DOHH2 (cell line): ENCODE measurements around the gene BANP.

Source experiments
- H3F3A ChIP-seq: fragments of 200-600 bp; sonication (generic), shearing (Covaris generic); 2 replicates; pipeline ENCODE4 v1.6.0; 2016; ENCODE audit warnings: antibody characterized with exemption, mild to moderate bottlenecking; ENCODE audit not compliant: control insufficient read depth, insufficient read depth
- H3K27ac ChIP-seq: fragments of 200-600 bp; sonication (generic); 2 replicates; pipeline ENCODE4 v1.5.1; 2014; ENCODE audit warnings: low read depth, mild to moderate bottlenecking, low read length, moderate library complexity
- H3K27me3 ChIP-seq: fragments of 200-600 bp; sonication (generic); 2 replicates; pipeline ENCODE4 v1.6.1; 2014; ENCODE audit warnings: mild to moderate bottlenecking, low read length, mixed read lengths; ENCODE audit not compliant: control insufficient read depth
- H3K36me3 ChIP-seq: fragments of 200-600 bp; sonication (generic); 2 replicates; pipeline ENCODE4 v1.6.1; 2014; ENCODE audit warnings: mild to moderate bottlenecking, low read length, moderate library complexity, mixed read lengths; ENCODE audit not compliant: control insufficient read depth
- H3K4me1 ChIP-seq: fragments of 200-600 bp; sonication (generic); 2 replicates; pipeline ENCODE4 v1.6.1; 2014; ENCODE audit warnings: mild to moderate bottlenecking, low read length, mixed read lengths; ENCODE audit not compliant: control insufficient read depth
- H3K4me2 ChIP-seq: fragments of 200-600 bp; sonication (generic); 2 replicates; pipeline ENCODE4 v1.6.0; 2014; ENCODE audit warnings: mild to moderate bottlenecking, low read length, moderate library complexity
- H3K4me3 ChIP-seq: fragments of 200-600 bp; sonication (generic); 2 replicates; pipeline ENCODE4 v1.5.1; 2014; ENCODE audit warnings: mild to moderate bottlenecking, low read length, mixed read lengths
- H3K79me2 ChIP-seq: fragments of 200-600 bp; sonication (generic); 2 replicates; pipeline ENCODE4 v1.6.1; 2014; ENCODE audit warnings: mild to moderate bottlenecking, low read length, mixed read lengths; ENCODE audit not compliant: control insufficient read depth
- H3K9me2 ChIP-seq: fragments of 200-600 bp; sonication (generic); replicated peaks from 2 replicates; pipeline ENCODE4 v1.6.1; 2014; ENCODE audit warnings: mild to moderate bottlenecking, low read length, mixed read lengths; ENCODE audit not compliant: control insufficient read depth
- H3K9me3 ChIP-seq: fragments of 200-600 bp; sonication (generic); 2 replicates; pipeline ENCODE4 v1.6.1; 2014; ENCODE audit warnings: antibody characterized with exemption, low read length, mixed read lengths; ENCODE audit not compliant: control insufficient read depth, insufficient read depth
- H4K20me1 ChIP-seq: fragments of 200-600 bp; sonication (generic); 2 replicates; pipeline ENCODE4 v1.6.0; 2014; ENCODE audit warnings: low read depth, mild to moderate bottlenecking, antibody characterized with exemption, low read length, moderate library complexity; ENCODE audit not compliant: control insufficient read depth, insufficient read depth
- CTCF ChIP-seq: fragments of 200-600 bp; sonication (generic); IDR thresholded peaks from one replicate; pipeline ENCODE4 v1.5.1; 2014; ENCODE audit warnings: antibody characterized with exemption, mild to moderate bottlenecking, low read depth, low read length; ENCODE audit not compliant: poor library complexity, severe bottlenecking
- EZH2phosphoT487 ChIP-seq: fragments of 200-600 bp; sonication (generic); IDR thresholded peaks from 2 replicates; pipeline ENCODE4 v1.6.1; 2017; ENCODE audit warnings: borderline replicate concordance, mild to moderate bottlenecking, antibody characterized with exemption, low read length, moderate library complexity, mixed read lengths

The BANP gene

GRCh38 chr16:88070989-88071625 lies 119.9 kb downstream of the BANP start:
- H3K36me3 ChIP-seq, result peaks cover 49% of the 10 kb centered on the region
- H3K9me2 ChIP-seq, result no peaks in the 10 kb centered on the region
- H3K27me3 ChIP-seq, result no peaks in the 10 kb centered on the region
- no peaks in the 10 kb centered on the region for H4K20me1 ChIP-seq
- TF ChIP-seq CTCF (no peak), EZH2phosphoT487 (no peak)
- H3K4me3 ChIP-seq, result no peak overlapping the region
- peaks cover 40% of the 10 kb centered on the region for H3K4me1 ChIP-seq
- peaks cover 16% of the 10 kb centered on the region for H3K79me2 ChIP-seq
- no peak overlapping the region for H3K4me2 ChIP-seq
- H3K27ac ChIP-seq, result peak overlapping the region; percentile 96
- H3K9me3 ChIP-seq, result no peaks in the 10 kb centered on the region
- H3F3A ChIP-seq, result peaks cover 13% of the 10 kb centered on the region

DNA sequence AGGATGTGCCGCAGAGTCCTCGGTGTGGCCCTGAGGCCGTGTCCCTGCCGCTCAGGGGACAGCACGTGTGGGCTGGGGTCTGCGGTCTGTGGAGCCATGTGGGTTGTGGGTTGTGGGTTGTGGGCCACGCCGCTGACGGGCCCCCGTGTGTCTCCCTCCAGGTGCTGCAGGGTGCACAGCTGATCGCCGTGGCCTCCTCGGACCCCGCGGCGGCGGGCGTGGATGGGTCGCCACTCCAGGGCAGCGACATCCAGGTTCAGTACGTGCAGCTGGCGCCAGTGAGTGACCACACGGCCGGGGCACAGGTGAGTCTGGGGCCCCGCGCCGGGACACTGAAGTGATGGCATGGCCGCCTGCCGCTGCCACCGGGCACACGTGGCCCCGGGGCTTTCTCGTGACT lies 120.7 kb downstream of the BANP start:
- Histone ChIP-seq H3K9me3 (no peaks in the 10 kb centered on the region), H3K27me3 (no peaks in the 10 kb centered on the region), H4K20me1 (no peaks in the 10 kb centered on the region), H3K9me2 (no peaks in the 10 kb centered on the region), H3F3A (peaks cover 13% of the 10 kb centered on the region), H3K4me3 (no peak overlapping the region), H3K4me2 (no peak overlapping the region), H3K79me2 (peaks cover 16% of the 10 kb centered on the region), H3K36me3 (peaks cover 53% of the 10 kb centered on the region), H3K4me1 (peaks cover 38% of the 10 kb centered on the region), H3K27ac (no peak overlapping the region)
- TF ChIP-seq CTCF (no peak), EZH2phosphoT487 (no peak)

GRCh38 chr16:88072571-88073001 lies 121.4 kb downstream of the BANP start:
- no peak for TF ChIP-seq EZH2phosphoT487
- no peak for TF ChIP-seq CTCF
- peaks cover 51% of the 10 kb centered on the region for H3K36me3 ChIP-seq
- no peaks in the 10 kb centered on the region for H4K20me1 ChIP-seq
- H3K27ac ChIP-seq, result no peak overlapping the region
- H3K27me3 ChIP-seq, result no peaks in the 10 kb centered on the region
- peaks cover 16% of the 10 kb centered on the region for H3K79me2 ChIP-seq
- no peak overlapping the region for H3K4me3 ChIP-seq
- peaks cover 13% of the 10 kb centered on the region for H3F3A ChIP-seq
- H3K4me1 ChIP-seq, result peaks cover 34% of the 10 kb centered on the region
- no peaks in the 10 kb centered on the region for H3K9me3 ChIP-seq
- H3K9me2 ChIP-seq, result no peaks in the 10 kb centered on the region
- no peak overlapping the region for H3K4me2 ChIP-seq
